Muscle of back (tissue), 11 donors: Measurements from ENCODE around the gene PDS5B. TPM values are rescaled to one million over a fixed set of nuclear protein-coding genes. Genes with fewer than 3 reads are reported as not detected.
A peak's percentile ranks its signal among the peaks of the same experiment; 100 is the strongest.
"Not testable (repeated sequence)": the region's sequence is repeated elsewhere in the genome, so short reads cannot be mapped to it uniquely, and the experiment has no call there.

ENCODE experiments used
- DNase-seq, 3 donors: peaks; one replicate each; pipeline versions ENCODE4 v3.0.0 to v3.0.0-alpha.2; 2013
- polyA plus RNA-seq, 10 donors: library from polyadenylated mRNA; unstranded; fragments of 120-200 nt; gene quantifications; one replicate each; pipeline ENCODE4 v1.2.1, GENCODE V29; 2013; ENCODE audit not compliant: insufficient read length in 10 of 10

Gene PDS5B
- polyA plus RNA-seq, 10 donors = 34.1 to 50.4 (median 40.8) TPM

DNA sequence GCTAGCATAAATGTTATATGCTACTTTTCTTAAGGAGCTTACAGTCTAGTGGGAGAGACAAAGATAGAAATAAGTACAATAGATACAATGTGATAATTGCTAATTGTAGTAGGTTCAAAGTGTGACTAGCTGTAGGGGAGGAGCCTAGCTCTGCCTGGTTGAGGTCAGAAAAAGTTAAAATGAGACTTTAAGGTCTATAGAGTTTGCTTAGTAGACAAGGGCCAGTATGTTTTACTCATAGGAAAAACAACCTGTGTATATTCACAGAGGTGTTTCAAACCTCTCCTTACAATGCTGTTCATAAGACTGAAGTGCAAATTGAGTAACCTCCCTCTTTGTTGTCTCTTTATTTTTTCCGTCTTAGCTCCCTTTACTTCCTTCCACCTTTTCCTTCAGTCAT is 56.1 kb downstream of the PDS5B start:
- DNase-seq = no peak

DNA sequence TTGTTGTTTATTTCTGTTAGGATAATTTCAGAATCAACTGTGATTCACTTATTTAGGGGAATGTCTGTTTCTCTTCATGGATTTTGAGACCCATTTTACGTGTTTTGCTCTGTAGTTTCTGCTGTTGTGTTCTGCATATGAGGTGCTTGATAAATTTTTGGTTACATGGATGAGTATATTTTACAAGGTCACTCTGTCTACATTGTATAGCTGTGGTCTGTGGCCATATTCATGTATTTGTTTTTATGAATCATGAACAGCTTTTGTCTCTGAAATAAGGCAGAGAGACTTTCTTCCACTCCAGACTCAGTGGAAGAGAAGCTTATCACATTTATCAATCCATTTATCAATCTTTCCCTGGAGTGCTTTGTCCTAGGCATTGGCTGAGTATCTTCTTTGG is 56.6 kb downstream of the PDS5B start:
- no peak for DNase-seq

DNA sequence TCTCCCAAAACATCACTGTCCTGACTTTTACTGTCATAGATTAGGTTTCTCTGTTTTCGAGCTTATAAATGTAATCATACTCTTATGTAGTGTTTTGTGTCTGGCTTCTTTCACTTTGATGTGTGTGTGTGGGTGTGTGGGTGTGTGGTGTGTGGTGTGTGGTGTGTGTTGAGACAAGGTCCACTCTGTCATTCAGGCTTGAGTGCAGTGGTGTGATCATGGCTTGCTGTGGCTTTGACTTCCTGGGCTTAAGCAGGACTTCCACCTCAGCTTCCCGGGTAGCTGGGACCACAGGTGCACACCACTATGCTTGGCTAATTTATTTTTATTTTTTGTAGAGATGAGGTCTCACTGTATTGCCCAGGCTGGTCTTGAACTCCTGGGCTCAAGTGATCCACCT is 59.6 kb downstream of the PDS5B start:
- DNase-seq = no peak

DNA sequence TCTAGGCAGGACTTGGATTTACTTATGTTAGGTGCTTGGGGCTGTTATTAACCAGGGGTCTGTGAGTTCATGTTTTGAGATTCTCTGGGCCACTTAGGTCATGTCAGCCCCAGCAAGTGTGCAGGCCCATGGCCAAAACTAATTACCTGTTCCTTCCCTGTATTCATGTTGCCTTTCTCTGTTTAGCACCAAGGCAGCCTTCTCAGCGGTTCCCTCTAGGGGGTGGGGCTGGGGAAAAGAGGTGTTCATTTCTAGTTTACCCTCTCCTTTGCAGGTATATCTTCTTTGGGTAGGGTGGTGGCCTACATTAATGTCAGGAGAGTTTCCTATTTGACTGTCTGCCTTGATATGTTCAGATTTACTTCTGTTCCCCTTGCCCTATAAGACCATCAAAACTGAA is 61.7 kb downstream of the PDS5B start:
- no peak for DNase-seq

DNA sequence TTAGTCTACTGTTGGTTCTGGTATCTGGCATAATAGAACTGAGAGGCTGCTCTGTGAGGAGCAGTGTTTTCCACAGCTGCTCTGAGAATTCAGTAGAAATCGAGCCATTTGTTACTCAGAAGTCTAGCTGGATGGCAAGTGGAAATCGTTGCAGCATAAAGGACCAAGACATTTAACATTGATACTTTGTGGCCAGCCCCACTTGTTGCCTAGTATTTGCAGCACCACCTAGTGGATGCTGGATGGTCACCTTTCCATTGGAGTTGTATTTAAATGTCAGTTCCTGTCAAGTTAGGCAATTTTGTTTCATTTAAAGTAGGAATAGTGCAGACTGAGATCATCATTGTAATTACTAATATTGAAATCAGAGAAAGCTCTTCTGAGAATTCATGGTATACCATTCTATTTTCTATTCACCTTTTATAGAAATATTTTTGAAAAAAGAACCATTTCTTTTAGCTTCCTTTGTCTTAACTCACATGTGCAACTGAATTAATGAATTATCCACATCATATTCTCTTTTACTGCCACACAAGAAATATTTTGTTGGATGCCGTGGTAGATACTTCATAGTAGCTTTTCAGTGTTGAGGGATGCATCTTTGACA is 64.6 kb downstream of the PDS5B start:
- DNase-seq = peak; percentile 27 to 62 (median 45)

DNA sequence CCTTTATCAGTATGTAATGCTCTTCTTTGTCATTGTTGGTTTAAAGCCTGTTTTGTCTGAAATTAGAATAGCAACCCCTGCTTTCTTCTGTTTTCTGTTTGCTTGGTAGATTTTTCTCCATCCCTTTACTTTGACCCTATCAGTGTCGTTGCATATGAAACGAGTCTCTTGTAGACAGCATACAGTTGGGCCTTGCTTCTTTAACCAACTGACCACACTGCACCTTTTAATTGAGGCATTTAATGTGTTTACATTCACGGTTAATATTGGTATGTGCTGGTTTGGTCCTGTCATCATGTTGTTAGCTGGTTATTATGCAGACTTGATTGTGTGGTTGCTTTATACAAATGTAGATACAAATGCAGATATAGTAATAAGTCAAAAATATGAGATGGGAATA is 71.1 kb downstream of the PDS5B start:
- DNase-seq = no peak

DNA sequence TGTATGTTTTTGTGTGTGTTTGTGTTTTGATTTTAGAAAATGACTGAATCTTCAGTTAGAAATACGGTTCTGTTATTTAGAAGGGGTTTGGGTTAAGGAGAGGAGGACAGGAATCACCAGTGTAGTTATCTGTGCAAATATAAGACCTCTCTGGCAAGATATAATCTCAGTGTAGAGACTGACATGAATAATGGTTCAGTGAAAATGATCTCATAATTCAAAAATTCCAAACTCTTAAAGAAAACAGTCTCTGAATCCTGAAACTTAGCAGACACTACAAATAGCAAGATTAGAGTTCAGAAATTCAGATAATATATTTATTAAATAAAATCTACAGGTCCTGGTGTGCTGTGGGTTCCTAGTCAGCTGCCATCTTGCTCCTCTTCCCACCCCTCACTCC is 73.5 kb downstream of the PDS5B start:
- no peak for DNase-seq

DNA sequence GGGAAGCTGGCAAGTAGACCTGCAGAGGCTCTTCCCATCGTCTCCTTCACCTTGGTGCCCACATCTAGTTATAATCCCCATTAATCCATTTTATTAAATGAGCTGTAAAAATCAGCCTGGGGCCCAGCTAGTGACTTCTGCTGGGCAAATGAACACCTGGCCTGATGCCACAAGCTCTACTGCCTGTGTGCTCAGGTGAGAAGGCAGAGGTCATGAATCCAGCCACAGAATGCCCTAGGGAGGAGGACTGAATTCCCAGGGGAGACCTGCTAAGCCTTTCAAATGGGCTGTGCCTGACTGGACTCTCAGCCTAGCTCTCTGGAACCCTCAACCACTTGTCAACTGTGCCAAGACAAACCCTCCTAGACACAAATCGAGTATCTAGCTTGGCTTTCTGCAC is 74.0 kb downstream of the PDS5B start:
- DNase-seq = no peak

DNA sequence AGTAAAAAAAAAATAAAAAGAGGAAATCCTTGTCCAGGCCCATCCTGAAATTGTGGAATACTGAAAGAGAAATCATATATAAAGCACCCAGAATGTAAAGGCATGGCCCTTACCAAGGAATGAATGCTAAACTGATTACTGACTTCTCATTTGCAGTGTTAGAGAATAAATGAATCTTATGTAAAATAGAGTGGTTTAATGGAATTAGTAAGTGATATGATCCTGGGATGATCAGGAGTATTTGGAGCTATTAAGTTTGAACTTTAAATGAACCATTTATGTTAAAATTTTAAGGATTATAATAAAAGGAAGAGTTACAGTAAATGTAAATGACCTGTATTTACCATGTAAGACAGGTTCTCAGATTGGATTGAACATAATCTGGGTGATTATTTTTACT is 75.4 kb downstream of the PDS5B start:
- no peak for DNase-seq

DNA sequence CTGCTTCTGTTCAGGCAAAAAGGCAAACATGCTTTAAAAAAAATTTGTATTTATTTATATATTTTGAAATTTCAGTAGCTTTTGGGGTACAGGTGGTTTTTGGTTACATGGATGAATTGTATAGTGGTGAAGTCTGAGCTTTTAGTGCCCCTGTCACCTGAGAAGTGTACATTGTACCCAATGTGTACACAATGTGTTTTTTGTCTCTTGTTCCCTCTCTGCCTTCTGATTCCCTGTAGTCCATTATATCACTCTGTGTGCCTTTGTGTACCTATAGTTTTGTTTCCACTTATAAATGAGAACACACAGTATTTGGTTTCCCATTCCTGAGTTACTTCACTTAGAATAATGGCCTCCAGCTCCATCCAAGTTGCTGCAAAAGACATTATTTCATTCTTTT is 77.4 kb downstream of the PDS5B start:
- no peak for DNase-seq

DNA sequence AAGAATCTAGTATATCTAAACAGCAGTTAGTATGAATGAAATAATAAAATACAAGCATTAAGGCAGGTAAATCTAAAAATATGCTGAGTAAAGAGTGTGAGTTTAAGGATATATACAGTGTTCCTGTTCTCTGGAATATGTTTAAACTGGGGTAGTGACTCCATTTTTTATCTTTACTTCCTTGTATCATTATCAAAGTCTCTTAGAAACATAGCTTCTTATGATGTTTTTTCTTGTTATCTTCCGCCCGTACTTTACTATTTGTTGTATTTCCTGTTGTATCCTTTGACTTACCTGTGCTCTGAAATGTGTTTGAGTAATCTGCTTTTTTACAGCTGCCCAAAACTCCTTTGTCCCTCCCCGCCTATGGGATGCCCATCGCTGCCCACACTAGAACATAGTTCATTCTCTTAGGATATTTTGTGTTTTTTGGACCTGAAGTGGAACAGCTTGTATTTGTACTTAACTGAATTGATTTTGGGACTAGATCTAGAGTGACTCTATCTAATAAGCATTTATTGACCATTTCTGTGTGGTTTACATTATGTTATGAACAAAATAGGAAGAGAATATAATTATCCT is 80.8 kb downstream of the PDS5B start:
- no peak for DNase-seq

DNA sequence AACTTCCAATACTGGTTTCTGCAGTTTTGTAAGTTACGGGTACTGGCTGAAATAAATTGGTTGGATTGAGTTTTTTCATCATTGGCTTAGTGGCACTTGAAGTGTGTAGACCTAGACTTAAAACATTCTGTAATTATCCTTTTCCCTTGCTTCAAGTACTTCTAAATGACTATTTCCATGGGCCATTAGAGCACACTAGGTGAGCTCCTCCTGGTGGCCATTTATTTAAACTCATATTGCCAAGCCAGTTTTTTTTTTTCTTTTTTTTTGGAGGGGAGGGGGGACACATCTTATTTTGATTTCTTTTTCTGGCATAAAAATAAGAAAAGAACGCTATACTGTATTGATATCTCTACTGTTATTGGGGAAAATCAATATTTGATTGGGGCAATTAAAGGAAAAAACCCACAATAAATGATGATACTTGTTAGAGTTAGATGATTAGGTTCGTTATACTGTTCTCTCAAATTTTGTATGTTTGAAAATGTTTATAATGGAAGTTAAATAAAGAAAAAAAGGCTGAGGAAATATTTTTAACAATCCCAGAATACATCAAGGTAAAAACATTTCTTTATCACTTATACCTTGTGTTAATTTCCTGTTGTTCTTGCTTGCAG is 82.9 kb downstream of the PDS5B start:
- DNase-seq = peak; percentile 17 to 35 (median 30)

DNA sequence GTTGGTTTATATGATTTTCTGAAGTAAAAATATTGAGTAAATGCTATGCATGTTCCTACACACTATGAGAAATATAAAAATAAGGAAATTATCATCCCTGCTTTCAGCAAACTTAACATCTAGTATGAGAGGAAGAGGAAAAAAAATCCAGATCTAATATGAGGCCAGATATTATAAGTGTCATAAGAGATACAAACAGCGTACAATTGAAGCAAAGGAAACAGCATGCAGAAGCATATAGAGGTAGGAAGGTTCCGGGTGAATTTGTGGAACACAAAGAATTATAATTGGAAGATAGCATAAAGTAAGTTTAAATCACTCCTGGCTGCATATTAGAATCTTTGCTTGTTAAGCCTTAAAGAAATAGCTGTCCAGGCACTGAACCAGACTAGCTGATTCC is 88.3 kb downstream of the PDS5B start:
- DNase-seq = no peak

DNA sequence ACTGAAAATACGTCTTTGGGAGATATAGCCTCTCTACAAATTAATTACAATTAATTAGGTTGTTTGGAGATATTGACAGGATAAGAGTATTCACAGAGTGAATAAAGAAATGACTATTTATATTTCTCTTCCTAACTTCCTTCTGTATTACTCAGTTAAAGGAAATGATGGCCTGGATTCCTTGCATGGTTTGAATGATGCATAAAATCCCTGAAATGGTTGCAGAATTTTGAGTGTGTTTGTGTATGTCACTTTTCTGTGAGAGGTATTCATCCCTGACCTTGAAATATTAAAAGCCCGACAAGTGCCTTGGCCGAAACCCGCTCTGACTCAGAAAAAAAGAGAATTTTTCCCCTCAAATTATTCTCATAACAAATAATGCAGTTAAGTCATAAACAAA is 90.0 kb downstream of the PDS5B start:
- DNase-seq = no peak

DNA sequence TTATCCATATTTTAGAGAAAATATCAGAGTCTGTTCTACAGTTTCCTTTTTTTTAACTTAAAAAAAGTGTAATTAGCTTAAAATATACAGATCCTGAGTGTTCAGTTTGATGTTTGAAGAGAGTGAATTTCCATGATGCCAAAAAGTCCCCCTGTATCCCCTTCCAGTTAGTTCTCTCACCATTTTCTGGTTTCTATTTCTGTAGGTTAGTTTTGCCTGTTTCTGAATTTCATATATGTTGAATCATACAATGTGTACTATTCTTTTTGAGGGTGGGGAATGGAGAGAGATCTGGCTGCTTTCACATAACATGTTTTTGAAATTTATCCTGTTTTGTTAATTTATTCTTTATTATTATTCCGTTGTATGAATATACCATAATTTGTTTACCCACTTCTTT is 95.9 kb downstream of the PDS5B start:
- DNase-seq = no peak

DNA sequence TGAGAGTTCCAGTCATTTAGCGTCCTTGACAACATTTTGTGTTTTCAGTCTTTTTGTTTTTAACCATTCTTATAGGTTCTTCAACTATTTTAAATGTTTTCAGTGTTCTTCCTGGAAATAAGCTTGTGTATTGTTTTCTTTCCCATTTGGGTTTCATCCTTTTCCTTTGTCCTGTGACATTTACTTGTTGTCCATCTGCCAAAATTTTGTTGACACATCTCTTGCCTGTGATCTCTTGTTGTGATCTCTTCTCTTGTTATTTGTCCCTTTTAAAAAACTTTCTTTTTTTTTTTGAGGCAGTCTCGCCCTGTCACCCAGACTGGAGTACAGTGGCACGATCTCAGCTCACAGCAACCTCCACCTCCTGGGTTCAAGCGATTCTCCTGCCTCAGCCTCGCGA is 96.5 kb downstream of the PDS5B start:
- DNase-seq = no peak

DNA sequence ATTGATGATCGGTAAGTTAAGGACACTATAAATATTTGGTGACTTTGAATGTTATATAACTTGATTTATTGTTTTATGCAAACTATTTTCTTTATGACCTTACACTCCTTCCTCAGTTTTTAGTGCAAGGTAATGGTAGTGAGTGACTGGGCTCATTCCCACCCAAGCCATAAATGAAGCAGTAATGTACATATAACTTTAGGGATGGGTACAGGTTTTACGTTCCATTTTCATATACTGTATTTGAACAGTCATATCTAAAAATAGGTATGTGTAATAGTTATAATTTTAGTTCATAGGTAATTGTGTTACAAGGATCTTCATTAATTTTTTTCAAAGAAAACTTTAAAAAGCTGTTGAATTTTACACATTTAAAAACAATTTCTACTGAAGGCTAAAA is 101.0 kb downstream of the PDS5B start:
- no peak for DNase-seq

DNA sequence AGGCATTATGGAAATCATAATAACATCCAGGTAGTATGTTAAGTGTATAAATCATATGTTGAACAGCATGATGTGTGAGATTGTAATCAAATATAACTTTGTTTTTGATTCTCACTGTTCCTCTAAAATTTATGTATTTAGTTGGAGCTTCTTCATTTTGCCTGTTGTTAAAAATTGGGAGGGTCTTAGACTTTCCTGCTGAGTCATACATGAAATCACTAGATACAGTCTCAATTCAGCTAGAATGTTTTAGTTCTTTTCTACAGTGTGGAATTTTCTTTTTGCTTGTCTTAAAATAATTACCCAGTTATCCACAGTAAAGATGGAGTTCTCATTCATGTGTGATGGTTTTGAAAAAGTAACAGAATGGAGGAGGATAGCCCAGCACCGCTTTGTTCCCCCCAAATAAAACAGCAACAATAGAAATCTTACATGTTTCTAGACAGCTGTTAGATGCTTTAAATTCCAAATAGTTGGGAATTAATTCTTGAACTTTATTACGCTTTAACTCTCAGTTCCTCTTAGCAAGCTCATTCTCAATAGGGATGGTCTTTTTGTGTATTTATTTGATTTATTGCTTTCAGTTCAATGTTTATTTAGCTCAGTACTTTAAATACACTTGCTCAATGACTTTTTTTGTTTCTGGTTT is 109.5 kb downstream of the PDS5B start:
- DNase-seq = peak in 1 of 3 donors; percentile 16

DNA sequence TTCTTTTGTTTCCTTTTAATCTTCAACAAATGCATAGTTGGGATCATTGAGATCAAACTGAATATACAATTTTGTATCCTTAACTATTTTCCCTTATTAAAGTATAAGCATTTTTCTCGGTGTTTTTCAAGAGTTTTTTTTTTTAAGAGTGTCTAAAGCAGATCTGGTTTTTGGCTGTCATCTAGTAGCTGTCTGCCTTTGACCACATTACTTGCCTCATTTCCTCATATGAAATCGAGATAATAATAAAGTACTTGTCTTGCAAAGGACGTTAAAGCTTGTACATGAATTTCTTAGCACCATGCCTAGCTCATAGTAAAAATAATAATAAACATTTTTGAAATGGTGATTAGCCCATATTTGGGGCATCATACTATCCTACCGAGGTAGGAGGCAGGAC is 121.2 kb downstream of the PDS5B start:
- no peak for DNase-seq

DNA sequence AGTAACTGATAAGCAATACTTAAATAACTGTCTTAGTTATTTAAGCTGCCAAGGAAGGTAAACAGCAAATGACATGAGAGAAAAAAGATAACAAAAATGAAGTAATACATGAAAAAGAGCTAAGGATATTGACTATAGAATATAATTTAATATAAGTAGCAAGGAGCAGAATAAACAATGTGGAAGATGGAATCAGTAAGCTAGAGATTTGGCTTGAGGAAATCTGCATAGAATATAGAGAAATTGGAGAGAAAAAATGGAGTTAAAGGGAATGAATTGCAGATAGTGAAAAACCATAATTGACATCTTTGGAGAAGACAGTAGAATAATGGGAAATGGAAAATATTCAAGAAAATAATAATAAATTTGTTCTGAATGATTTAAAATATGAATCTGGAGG is 127.1 kb downstream of the PDS5B start:
- no peak for DNase-seq

DNA sequence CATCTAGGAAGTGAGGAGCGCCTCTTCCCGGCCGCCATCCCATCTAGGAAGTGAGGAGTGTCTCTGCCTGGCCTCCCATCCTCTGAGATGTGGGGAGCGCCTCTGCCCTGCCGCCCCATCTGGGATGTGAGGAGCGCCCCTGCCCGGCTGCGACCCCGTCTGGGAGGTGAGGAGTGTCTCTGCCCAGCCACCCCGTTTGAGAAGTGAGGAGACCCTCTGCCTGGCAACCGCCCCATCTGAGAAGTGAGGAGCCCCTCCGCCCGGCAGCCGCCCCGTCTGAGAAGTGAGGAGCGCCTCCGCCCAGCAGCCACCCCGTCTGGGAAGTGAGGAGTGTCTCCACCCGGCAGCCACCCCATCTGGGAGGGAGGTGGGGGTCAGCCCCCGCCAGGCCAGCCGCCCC is 129.9 kb downstream of the PDS5B start:
- DNase-seq = not testable (repeated sequence)

DNA sequence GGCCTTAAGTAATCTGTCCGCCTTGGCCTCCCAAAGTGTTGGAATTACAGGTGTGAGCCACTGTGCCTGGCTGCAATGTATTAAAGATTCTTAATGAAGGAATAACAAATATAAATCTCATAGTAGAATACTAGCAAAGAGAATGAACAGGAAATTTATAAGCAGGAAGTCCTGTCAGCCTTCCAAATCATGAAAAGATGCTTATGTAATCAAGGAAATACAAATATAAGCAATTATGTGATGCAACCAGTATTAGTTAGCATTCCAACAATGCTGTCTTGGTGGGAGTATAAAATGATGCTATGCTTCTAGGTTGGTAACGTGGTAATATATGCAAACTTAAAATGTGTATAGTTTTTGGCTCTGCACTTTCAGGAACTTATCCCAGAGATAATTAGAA is 133.8 kb downstream of the PDS5B start:
- no peak for DNase-seq
